SK-N-SH (cell line): ENCODE measurements around the gene CADPS2.

Experiments used
- JUND ChIP-seq: IDR thresholded peaks from 2 replicates; pipeline ENCODE4 v1.4.0; 2012
- SIN3A ChIP-seq: IDR thresholded peaks from 2 replicates; pipeline ENCODE4 v1.6.1; 2012; ENCODE audit warnings: low read depth, mild to moderate bottlenecking, low read length, moderate library complexity, borderline replicate concordance
- TAF1 ChIP-seq: IDR thresholded peaks from 2 replicates; pipeline ENCODE4 v1.6.1; 2012; ENCODE audit warnings: low read depth, mild to moderate bottlenecking, low read length, moderate library complexity, borderline replicate concordance
- ZBTB33 ChIP-seq: IDR thresholded peaks from 2 replicates; pipeline ENCODE4 v1.4.0; 2012; ENCODE audit warnings: low read depth, borderline replicate concordance
- TF ChIP-seq, protein P1 (sequence below): fragments of 200-600 bp; sonication (generic); IDR thresholded peaks from 2 replicates; pipeline ENCODE4 v1.6.1; 2017; ENCODE audit warnings: antibody characterized with exemption, mild to moderate bottlenecking, moderate library complexity

- TF ChIP-seq ZBTB33 (no peak), JUND (no peak), SIN3A (no peak), TAF1 (no peak)
- TF ChIP-seq, protein P1, sequence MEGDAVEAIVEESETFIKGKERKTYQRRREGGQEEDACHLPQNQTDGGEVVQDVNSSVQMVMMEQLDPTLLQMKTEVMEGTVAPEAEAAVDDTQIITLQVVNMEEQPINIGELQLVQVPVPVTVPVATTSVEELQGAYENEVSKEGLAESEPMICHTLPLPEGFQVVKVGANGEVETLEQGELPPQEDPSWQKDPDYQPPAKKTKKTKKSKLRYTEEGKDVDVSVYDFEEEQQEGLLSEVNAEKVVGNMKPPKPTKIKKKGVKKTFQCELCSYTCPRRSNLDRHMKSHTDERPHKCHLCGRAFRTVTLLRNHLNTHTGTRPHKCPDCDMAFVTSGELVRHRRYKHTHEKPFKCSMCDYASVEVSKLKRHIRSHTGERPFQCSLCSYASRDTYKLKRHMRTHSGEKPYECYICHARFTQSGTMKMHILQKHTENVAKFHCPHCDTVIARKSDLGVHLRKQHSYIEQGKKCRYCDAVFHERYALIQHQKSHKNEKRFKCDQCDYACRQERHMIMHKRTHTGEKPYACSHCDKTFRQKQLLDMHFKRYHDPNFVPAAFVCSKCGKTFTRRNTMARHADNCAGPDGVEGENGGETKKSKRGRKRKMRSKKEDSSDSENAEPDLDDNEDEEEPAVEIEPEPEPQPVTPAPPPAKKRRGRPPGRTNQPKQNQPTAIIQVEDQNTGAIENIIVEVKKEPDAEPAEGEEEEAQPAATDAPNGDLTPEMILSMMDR = no peak
Measured at GRCh38 chr7:122383934-122384333, 502.3 kb downstream of the CADPS2 start.
